MG63 (cell line): ENCODE measurements around the gene OLFM1. TPM values are rescaled to one million over a fixed set of nuclear protein-coding genes. Genes with fewer than 3 reads are reported as not detected.

Source experiments
- DNase-seq: peaks from one replicate; pipeline ENCODE4 v3.0.0-alpha.2; 2020
- H3K27me3 ChIP-seq: fragments of 250-450 bp; sonication (Bioruptor Pico); 2 replicates; pipeline ENCODE4 v1.5.1; 2020; ENCODE audit warnings: mild to moderate bottlenecking, moderate library complexity
- H3K36me3 ChIP-seq: fragments of 250-450 bp; sonication (Bioruptor Pico); 2 replicates; pipeline ENCODE4 v1.5.1; 2020; ENCODE audit warnings: mild to moderate bottlenecking, moderate library complexity
- H3K4me3 ChIP-seq: fragments of 250-450 bp; sonication (Bioruptor Pico); 2 replicates; pipeline ENCODE4 v1.5.1; 2020; ENCODE audit warnings: mild to moderate bottlenecking, moderate library complexity
- H3K9me3 ChIP-seq: fragments of 250-450 bp; sonication (Bioruptor Pico); 2 replicates; pipeline ENCODE4 v1.5.1; 2020; ENCODE audit warnings: mild to moderate bottlenecking, moderate library complexity
- total RNA-seq: library from RNA; depleted of rRNA; stranded (reverse); fragments of >200 nt; shearing (Covaris generic); gene quantifications from 2 replicates; pipeline ENCODE4 v1.2.3, GENCODE V29; 2014; ENCODE audit warnings: low replicate concordance

OLFM1 gene
- total RNA-seq, 1 experiment from 2014 or later = 37.1 TPM

DNA sequence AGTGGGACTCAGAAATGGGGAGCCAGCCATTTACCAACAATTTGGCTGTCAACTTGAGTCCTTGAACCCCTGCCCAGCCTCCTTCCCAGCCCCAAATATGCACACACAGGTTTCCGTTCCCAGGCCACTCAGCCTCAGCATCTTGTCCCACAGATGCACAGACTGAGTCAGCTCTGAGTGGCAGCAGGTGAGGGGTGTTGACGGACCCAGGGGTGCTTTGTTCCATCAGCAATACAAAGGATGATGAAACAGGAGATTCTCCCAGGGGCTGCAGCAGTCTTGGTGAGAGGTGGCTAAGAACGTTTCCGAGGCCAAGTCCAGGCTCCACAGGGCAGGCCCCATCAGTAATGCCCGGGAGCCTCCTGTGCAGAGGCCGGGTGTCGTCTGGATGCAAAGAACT is 4.9 kb upstream of the OLFM1 start:
- Histone ChIP-seq H3K27me3 (no peaks in the 10 kb centered on the region), H3K9me3 (no peaks in the 10 kb centered on the region), H3K4me3 (no peak overlapping the region), H3K36me3 (no peaks in the 10 kb centered on the region)
- DNase-seq = no peak

DNA sequence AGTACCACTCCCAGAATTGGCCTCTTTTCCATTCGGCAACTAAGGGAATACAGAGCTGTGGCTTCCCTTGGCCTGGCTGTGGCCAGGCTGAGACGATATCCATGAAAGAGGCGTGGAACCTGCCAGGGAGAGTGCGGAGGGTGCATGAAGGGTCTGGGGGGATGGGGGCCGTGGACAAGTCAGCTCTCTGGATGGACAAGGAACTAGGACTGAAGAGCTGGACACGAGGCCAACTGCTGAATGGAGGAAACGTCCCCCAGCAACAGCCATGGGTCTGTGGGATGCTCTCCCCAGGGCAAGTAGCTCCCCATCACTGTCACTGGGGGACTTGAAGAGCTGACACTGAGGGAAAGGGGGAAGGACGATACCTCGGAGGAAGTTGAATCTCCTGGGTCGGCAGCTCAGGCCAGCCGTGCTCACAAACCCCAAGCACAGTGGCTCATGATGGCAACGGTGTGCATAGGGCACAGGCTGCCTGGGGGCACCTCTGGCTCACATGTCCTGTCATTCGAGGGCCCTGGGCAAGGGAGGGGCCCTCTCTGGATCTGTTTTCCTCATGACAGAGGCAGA is 4.1 kb upstream of the OLFM1 start:
- DNase-seq = no peak
- no peaks in the 10 kb centered on the region for H3K9me3 ChIP-seq
- H3K27me3 ChIP-seq = no peaks in the 10 kb centered on the region
- no peak overlapping the region for H3K4me3 ChIP-seq
- H3K36me3 ChIP-seq = no peaks in the 10 kb centered on the region

DNA sequence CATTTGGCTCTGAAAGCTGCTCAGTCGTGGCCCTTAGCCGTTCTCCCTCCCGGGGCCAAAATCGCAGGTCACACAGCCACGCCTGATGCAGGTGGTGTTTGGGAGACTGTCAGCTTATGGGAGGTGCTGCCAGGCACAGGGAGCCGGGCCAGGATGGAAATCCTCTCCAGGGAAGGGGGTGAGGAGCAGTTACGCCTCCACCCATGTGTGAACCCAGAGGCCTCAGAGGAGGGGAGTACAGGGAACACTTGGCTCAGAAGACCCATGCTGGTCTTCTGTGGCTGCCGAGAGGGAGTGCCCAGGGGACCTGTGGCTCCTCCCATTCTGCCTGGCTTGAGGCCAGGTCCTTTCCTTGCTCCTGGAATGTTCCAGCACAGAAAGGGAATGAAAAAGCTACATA is 3.6 kb upstream of the OLFM1 start:
- no peaks in the 10 kb centered on the region for H3K27me3 ChIP-seq
- no peak for DNase-seq
- no peaks in the 10 kb centered on the region for H3K9me3 ChIP-seq
- no peak overlapping the region for H3K4me3 ChIP-seq
- H3K36me3 ChIP-seq = no peaks in the 10 kb centered on the region

DNA sequence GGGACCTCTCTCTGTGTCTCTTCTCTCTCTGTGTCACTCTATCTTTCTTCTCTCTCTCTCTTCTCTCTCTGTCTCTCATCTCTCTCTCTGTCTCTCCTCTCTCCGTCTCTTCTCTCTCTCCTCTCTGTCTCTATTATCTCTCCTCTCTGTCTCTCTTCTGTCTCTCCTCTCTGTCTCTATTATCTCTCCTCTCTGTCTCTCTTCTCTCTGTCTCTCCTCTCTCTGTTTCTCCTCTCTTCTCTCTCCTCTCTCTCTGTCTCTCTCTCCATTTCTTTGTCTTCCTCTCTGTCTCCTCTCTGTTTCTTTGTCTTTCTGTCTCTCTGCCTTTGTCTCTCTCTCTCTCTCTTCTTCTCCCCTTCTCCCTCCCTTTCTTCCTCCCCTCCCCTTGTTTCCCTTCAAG is 3.2 kb upstream of the OLFM1 start:
- Histone ChIP-seq H3K27me3 (no peaks in the 10 kb centered on the region), H3K4me3 (no peak overlapping the region), H3K36me3 (no peaks in the 10 kb centered on the region), H3K9me3 (no peaks in the 10 kb centered on the region)
- no peak for DNase-seq

DNA sequence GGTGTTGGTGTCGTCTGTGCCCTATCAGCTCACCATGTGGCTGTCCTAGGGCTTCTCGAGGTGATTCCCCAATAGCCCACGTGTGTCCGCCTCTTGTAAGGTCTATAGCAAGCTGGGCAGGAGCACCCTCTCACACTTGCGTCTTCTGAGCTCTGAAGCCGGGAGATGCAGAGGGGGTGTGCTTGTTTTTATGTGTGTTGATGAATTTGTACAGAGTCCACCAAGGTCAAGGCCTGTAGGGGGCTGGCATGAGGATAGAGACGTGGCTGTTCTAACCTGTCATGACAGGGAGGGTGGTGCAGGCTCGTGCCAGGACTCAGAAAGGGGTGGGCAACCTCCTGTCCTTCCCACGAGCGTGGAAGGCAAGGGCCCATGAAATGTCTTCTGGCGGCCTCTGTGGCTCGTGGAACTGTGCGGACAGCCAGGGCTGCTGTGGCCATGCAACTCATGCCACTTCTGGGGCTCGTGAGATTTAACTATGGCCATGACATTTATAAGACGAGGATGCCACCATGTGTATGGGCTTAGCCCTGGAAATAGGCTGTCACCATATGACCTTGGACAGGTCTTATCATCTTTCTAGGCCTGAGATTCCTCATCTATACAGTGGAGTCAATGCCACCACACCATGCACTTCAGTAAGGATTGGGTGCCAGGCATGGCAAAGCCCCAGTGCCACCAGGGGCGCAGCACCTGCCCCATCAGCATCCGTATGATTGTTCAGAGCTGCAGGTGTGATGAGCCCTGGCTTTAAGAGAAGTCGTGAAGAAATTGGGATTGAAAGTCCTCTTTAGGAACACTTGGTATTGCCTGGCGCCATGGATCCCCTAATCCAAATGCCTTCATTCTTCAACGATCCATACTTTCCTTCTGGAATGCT is 2.3 kb upstream of the OLFM1 start:
- DNase-seq = no peak
- Histone ChIP-seq H3K27me3 (no peaks in the 10 kb centered on the region), H3K9me3 (no peaks in the 10 kb centered on the region), H3K36me3 (no peaks in the 10 kb centered on the region), H3K4me3 (no peak overlapping the region)

DNA sequence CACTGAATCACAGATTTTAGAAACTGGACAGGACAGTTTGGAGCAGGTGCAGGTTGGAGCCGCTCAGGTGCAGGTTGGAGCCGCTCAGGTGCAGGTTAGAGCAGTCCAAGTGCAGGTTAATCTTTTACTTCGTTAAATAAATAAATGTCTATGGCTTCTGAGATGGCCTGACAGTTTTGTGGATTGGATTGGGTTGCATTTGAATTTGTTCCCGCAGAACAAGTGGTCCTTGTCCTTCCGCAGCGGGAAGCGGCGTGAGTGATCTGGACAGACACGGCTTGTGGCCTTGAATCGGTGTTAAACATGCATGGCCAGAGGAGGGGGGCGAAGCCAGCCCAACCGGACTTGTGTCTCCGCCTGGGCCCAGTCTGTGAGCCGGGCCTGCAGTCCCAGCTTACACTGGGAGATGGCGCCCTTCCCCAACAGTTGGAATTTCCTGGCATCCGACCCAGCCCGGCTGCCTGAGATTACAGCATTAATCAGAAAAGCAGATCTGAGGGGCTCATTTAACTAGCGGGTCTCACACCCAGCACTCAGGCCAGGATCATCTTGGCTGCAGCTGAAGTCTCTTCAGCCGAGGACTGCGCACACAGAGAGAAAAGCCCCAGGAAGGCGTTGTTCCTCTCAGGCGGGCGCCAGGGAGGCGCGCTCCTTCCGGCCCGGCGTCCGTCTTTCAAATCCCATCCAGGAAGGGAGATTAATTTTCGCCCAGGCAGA is 1.5 kb upstream of the OLFM1 start:
- peak; percentile 62 for DNase-seq
- no peak overlapping the region for H3K4me3 ChIP-seq
- H3K36me3 ChIP-seq = no peaks in the 10 kb centered on the region; the same call in 1 of the 2 replicates
- H3K27me3 ChIP-seq = no peaks in the 10 kb centered on the region
- no peaks in the 10 kb centered on the region for H3K9me3 ChIP-seq

DNA sequence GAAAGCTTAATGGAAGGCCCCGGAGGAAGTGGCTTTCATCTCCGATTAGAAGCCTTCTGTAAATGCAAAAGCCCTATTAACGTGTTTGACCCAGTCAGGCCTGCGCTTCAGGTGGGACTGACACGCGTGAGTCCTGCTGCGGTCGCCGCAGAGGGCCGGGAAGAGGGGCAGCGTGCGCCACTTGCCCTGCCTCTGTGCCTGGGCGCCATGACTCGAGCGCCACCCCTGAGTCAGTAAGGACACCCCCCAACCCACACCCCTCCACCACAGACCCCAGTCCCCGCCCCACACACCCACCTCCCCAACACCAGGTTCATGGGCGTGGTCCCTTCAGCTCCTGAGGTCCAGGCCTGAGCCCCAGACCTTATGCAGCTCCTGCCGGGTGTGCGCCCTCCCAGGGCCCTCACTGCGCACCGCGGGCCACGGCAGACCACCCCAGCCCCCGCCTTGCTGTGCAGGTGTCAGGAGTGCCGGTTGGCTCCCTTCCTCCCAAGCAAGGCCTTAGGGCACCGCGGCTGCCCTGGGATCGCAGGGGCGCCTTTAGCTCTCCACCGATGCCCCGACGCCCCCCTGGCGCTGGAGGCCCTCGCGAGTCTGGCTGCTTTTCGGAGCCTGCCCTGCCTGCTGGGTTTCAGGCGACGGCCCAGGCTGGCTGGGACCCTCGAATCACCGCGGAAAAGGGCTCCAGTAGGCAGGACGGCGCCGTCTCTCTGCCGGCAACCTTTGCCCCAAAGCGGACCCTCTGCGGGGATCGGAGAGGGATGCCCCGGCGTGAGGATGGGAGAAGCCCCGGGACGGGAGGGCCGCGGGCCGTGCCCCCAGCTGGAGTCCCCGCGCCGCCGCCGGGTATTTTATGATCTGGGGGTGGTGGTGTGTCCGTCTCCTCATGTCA is 625 bp upstream of the OLFM1 start:
- Histone ChIP-seq H3K36me3 (no peaks in the 10 kb centered on the region; the same call in 1 of the 2 replicates), H3K9me3 (no peaks in the 10 kb centered on the region), H3K4me3 (peak overlapping the region; percentile 36), H3K27me3 (no peaks in the 10 kb centered on the region)
- DNase-seq = no peak

DNA sequence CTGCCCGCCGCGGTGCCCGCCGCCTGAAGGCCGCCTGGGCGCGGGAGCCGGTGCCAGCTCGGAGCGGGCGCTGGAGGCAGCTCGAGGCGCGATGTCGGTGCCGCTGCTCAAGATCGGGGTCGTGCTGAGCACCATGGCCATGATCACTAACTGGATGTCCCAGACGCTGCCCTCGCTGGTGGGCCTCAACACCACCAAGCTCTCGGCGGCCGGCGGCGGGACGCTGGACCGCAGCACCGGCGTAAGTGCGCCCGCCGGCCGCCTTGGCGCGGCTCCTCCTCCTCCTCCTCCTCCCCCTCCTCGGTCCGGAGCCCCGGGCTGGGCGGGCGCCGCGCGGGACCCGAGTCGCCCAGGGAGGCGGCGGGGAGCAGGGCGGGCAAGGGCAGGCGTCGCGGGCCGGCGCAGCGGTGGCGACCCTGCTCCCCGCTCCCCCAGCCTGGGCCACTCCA is 455 bp downstream of the OLFM1 start:
- Histone ChIP-seq H3K36me3 (no peaks in the 10 kb centered on the region; the same call in 1 of the 2 replicates), H3K9me3 (no peaks in the 10 kb centered on the region), H3K27me3 (no peaks in the 10 kb centered on the region), H3K4me3 (peak overlapping the region; percentile 43)
- peak; percentile 20 for DNase-seq

DNA sequence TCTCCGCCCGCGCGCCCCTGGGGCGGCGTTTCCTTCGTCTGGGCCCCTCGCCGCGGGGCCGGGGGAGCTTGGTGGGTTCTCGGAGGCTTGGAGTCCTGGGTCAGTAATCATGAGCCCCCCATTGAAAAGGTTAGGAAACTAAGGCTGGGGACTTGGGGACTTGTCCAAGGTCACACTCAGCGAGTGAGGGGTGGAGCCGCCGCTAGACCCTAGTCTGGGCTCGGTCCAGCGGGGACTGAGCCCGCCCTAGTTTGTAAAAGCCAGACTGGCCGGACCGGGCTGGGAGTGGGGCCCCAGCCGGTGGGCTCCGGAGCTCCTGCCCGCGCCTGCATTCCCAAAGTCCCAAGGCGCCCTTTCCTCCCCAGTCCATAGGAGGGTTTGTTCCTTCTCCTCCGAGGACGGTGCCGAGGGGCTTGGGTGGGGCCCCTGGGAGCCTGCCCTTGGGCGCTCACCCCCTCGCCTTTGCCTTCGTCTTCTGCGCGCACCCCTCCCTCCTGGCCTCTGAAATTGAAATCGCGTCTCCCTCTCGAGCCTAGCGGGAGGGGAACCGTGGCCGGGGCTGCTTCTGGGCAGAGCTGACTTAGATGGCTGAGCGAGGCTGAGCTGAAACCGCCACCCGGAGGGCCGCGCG is 995 bp downstream of the OLFM1 start:
- H3K4me3 ChIP-seq = peak overlapping the region; percentile 43
- no peak for DNase-seq
- H3K27me3 ChIP-seq = no peaks in the 10 kb centered on the region
- H3K9me3 ChIP-seq = no peaks in the 10 kb centered on the region
- no peaks in the 10 kb centered on the region; the same call in 1 of the 2 replicates for H3K36me3 ChIP-seq

DNA sequence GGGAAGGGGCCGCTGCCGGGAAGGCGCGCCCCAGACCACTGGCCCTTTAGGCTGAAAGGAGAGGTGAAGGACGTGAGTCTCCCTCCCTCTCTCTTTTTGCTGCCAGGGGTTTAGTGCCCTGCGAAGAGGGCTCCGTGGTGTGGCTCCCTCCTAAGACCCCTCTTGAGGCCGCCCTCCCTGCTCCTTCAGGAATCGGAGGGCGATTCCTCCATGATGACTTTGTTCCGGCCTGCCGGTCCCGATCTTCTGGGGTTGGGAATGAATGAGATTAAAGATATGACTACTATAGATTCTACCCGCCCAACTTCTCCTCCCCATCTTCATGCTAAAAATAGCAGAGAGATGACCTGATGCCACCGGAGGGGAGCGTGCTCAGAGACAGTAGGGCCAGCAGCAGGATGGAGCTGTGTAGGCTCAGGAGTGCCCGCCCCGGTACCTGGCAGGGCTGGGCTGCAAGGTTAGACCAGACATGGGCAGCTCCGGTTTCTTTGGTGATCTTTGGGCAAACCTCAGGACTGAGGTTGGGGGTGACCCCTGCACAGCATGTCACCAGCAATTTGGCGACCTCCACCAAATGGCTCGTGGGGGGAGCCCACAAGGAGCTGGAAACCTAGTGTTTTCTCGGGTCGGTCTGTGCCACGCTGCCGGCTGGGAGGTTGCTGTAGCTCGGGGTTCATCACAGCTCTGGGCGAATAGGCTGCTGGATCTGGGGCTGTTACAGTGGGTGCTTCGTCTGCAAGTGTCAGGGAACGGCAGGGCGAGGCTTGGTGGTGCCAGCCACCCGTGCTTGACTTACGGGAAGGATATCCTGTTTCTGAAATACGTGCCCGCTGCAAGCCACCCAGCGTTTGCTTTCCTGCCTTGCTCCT is 1.7 kb downstream of the OLFM1 start:
- Histone ChIP-seq H3K27me3 (no peaks in the 10 kb centered on the region), H3K36me3 (no peaks in the 10 kb centered on the region; the same call in 1 of the 2 replicates), H3K9me3 (no peaks in the 10 kb centered on the region), H3K4me3 (no peak overlapping the region)
- DNase-seq = no peak

DNA sequence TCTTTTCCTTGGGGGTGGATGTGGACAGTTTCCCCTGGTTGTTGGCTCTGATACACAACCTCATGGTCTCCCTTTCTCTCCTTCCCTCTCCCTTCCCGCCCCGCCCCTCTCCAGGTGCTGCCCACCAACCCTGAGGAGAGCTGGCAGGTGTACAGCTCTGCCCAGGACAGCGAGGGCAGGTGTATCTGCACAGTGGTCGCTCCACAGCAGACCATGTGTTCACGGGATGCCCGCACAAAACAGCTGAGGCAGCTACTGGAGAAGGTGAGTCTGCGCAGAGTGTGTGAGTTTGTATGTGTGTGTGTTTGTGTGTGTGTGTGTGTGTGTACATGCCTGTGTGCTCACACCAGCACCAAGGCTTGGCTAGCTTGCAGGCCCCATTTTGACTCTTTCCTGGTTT is 2.6 kb downstream of the OLFM1 start:
- H3K9me3 ChIP-seq = no peaks in the 10 kb centered on the region
- H3K4me3 ChIP-seq = no peak overlapping the region
- no peaks in the 10 kb centered on the region for H3K27me3 ChIP-seq
- DNase-seq = no peak
- no peaks in the 10 kb centered on the region; the same call in 1 of the 2 replicates for H3K36me3 ChIP-seq

DNA sequence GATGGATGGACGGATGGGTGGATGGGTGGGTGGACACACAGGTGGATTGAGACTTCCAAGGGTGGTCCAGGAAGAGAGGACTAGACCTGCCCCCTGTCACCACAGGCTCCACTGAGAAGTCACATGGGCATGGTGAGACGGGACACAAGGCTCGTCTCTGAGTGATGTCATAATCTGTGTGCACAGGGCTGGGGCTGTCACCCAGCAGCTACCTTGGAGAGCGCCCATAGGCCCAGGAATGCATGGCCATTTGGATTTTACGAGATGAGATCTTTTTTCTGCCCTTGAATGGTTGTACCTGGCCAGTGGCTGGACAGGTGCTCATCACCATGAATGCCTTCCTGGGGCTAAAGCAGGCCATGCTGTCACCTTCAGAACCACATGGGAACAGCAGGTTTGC is 3.1 kb downstream of the OLFM1 start:
- Histone ChIP-seq H3K9me3 (no peaks in the 10 kb centered on the region), H3K36me3 (no peaks in the 10 kb centered on the region; the same call in 1 of the 2 replicates), H3K27me3 (no peaks in the 10 kb centered on the region), H3K4me3 (no peak overlapping the region)
- DNase-seq = no peak

DNA sequence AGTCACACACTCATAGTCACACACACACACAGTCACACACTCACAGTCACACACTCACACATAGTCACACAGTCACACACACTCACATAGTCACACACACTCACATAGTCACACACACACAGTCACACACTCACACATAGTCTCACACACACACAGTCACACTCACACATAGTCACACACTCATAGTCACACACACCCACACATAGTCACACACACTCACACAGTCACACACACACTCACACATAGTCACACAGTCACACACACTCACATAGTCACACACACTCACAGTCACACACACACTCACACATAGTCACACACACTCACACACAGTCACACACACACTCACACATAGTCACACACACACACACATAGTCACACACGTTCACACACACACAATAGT is 4.1 kb downstream of the OLFM1 start:
- DNase-seq = no peak
- H3K4me3 ChIP-seq = no peak overlapping the region
- H3K9me3 ChIP-seq = no peaks in the 10 kb centered on the region
- H3K36me3 ChIP-seq = no peaks in the 10 kb centered on the region; the same call in 1 of the 2 replicates
- H3K27me3 ChIP-seq = no peaks in the 10 kb centered on the region

DNA sequence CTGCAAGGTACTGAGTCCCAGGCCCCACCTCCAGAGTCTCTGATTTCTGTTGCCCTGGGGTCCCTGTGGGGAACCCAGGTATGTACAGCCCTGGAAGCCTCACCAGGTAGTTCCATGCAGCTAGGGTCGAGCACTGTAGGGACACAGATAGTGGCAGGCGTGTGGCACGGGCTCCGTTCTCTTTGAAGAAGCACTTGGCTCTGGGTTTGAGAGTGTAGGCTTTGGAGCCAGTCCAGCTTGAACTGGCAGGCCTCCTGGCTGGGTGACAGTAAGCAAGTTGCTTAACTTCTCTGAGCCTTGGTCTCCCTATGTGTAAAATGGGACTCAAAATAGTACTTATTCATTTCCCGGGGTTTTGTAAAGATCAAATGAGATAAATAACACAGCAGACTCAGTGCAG is 5.6 kb downstream of the OLFM1 start:
- Histone ChIP-seq H3K27me3 (no peaks in the 10 kb centered on the region), H3K4me3 (no peak overlapping the region), H3K36me3 (peaks cover 2% of the 10 kb centered on the region), H3K9me3 (no peaks in the 10 kb centered on the region)
- DNase-seq = no peak

DNA sequence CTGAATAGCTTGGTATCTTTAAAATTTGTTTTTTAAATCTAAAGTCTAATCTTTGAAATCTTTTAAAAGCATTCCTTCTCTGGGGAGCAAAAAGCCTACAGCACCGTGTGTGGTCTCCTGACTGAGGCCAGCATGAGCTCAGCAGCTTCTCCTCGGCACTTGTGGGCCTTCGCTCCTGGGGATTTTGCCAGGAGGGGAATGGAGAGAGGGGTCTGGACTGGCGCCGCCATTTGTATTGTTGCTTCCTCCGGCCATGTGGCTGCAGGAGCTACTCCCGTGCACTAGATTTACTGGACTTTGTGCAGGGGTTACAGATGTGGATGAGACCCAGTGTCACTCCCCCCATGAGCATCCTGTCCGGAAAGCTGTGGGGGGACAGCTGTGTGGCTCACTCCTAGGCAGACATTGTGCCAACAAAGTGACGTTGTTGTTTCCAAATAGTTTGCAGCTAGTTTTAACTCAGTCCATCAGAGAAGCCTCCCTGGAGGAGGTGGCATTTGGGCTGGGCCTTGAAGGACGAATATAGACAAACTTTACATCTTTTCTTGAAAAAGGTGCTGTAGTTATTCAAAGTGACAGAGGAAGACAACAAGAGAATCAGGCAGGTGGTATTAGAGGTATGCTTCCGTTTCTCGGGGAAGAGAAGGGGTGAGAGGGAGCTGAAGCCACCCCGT is 6.6 kb downstream of the OLFM1 start:
- Histone ChIP-seq H3K4me3 (no peak overlapping the region), H3K9me3 (no peaks in the 10 kb centered on the region), H3K36me3 (peaks cover 11% of the 10 kb centered on the region), H3K27me3 (no peaks in the 10 kb centered on the region)
- DNase-seq = no peak
